ENCODE measurements around the gene C1QTNF2. TPM values are rescaled to one million over a fixed set of nuclear protein-coding genes. Genes with fewer than 3 reads are reported as not detected.

The C1QTNF2 gene
- total and polyA plus RNA-seq, 2 of the 13 experiments (the other 11 are each of a cell fraction or from before 2014, with no cell fraction given): not detected

DNA sequence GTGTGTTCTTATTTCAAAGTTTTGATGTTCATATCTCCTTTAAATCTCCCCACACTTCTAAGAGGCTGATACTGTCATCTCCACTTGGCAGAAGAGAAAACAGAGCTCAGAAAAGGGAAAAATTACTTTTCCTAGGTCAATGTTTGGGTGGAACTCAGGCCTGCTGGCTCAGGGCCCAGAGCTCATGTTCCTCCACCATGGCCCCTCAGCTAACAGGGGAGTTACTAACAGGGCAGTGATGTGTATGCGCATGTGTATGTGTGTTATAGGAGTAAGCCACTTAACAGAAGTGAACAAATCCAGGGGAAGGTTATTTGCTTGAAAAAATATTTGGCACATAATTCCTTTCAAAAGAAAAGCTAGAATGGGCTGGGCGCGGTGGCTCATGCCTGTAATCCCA, 2.5 kb downstream of the C1QTNF2 start:
- Histone ChIP-seq H3K4me3 (replicated peaks in 1 of 3; ENCODE audit: insufficient read depth in 1 of 3, low read depth in 2 of 3, low read length in 3 of 3) (no peak overlapping the region), H3K9ac (ENCODE audit: insufficient read depth, low read depth, low read length) (no peak overlapping the region), H3K4me2 (ENCODE audit: low read depth, low read length) (no peak overlapping the region), H3K9me3 (ENCODE audit: low read length) (no peaks in the 10 kb centered on the region), H3K79me2 (ENCODE audit: insufficient read depth, low read length) (no peaks in the 10 kb centered on the region), H3K4me1 (ENCODE audit: insufficient read depth, low read length) (no peaks in the 10 kb centered on the region), H4K20me1 (ENCODE audit: insufficient read depth, low read length) (no peaks in the 10 kb centered on the region), H3K27ac (ENCODE audit: extremely low read length, insufficient read depth, low read length) (no peak overlapping the region), H3K36me3 (replicated peaks in 1 of 2; ENCODE audit: control insufficient read depth in 1 of 2, insufficient read depth in 2 of 2, low read length in 2 of 2) (no peaks in the 10 kb centered on the region), H3K27me3 (ENCODE audit: control insufficient read depth in 1 of 2, insufficient read depth in 2 of 2, low read length in 2 of 2) (peaks cover 7 to 34% of the 10 kb centered on the region in 2 experiments; a peak in 4 of 5 replicates), H2AFZ (ENCODE audit: low read length) (no peak overlapping the region)
- ATAC-seq: no peak
- TF ChIP-seq RXRA (CRISPR knock-in tag; IDR thresholded peaks at IDR 0.05) (no peak), ZGPAT (CRISPR knock-in tag; IDR thresholded peaks at IDR 0.05) (no peak), EZH2 (conservative IDR thresholded peaks at IDR 0.05; ENCODE audit: low read depth, low read length) (no peak), ZNF543 (CRISPR knock-in tag; IDR thresholded peaks at IDR 0.05) (no peak), LBX2 (CRISPR knock-in tag; IDR thresholded peaks at IDR 0.05; ENCODE audit: borderline replicate concordance) (no peak), ELF3 (CRISPR knock-in tag; IDR thresholded peaks at IDR 0.05) (no peak), NRL (CRISPR knock-in tag; IDR thresholded peaks at IDR 0.05; ENCODE audit: borderline replicate concordance) (no peak), FOXK2 (IDR thresholded peaks at IDR 0.05) (no peak), ZFY (CRISPR knock-in tag; IDR thresholded peaks at IDR 0.05) (no peak)
- POLR2A ChIA-PET: no interaction called here
- DNase-seq (ENCODE audit: low spot score): no peak
- CTCF ChIA-PET (ENCODE audit: low intra/inter-chr PET ratio, low total read pairs): no interaction called here
- no TSS peak for BruUV-seq (replicated peaks)
- no peak for FAIRE-seq
- intact Hi-C loops (cut with micrococcal nuclease; ENCODE audit: unreplicated experiment): no loop called here
- in situ Hi-C loops (cut with HindIII; ENCODE audit: extremely low pct_ligation_motif_present, low pct_unique_long_range_greater_than_20kb): no loop called here
- 100% methylated on average over 3 of the region's 3 CpGs for WGBS (ENCODE audit: low lambda C conversion rate)
